ENCODE data around the gene PLEKHM3.
"Not testable (repeated sequence)": the region's sequence is repeated elsewhere in the genome, so short reads cannot be mapped to it uniquely, and the experiment has no call there.

PLEKHM3 gene

DNA sequence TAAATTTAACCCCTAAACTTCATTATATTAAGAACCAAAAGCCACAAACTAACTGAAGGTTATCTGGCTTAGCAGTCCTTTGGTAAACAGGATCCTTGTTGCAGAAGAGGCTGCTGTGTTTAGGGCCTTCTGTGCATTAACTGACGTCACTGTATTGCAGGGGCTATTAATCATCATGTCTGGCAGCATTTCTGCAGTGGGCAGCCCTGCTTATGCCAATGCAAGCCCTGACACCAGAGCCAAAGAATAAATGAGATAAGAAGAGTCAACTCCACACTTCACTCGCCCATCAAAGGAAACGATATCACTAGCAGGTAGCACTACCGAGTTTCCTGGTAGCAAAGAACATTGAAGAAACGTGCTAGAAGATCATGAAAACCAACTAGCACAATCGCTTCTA lies 110.6 kb downstream of the PLEKHM3 start:
- no peak for DNase-seq

DNA sequence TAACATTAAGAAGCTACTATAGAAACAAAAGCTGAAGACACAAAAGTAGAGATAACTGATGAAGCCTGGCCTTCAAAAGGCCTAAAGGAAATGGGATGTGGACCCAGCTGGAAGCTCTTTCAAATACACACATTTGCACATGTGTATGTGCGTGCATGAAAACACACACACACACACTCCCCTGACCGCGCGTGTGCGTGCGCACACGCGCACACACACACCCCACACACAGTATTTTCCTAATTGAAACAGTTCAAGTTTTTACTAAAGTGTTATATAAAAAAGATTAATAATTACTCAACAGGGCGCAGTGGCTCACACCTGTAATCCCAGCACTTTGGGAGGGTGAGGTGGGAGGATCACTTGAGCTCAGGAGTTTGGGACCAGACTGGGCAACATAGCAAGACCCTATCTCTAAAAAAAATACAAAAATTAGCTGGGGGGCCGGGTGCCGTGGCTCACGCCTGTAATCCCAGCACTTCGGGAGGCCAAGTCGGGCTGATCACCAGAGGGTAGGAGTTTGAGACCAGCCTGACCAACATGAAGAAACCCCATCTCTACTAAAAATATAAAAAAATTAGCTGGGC lies 111.5 kb downstream of the PLEKHM3 start:
- no peak for DNase-seq

DNA sequence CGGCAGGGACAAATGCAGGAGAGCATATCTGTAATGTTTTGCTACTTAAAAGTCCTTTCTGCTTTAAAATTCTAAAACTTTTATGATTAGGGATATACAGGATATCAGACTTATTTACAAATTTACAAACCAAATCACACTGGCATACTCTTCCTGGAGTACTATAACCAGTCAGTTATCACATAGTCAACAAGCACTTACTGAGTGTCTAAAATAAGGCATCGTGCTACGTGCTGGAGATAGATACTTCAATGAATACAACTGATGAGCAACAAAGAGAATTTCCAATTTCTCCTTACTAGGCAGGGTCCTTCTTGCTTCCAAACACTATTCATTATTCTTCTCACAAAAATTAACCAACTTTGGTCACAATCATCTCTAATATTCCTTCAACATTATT lies 113.5 kb downstream of the PLEKHM3 start:
- no peak for DNase-seq

DNA sequence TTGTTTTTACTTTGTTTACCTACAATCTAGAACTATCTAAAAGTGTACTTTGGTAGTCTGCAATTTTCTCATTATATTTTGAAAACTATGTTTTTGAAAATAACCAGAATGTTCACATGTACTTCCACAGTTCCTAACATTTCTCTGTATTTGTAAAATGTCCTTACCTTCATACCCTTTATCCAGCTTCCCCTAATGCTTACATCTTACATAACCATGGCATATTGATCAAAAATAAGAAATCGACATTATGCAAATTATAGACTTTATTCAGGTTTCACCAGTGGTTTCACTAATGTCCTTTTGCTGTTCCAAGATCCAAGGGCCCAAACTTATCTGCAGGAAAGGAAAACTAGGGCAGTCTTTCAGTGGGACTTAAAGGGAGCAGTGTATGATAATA lies 114.1 kb downstream of the PLEKHM3 start:
- DNase-seq: no peak

DNA sequence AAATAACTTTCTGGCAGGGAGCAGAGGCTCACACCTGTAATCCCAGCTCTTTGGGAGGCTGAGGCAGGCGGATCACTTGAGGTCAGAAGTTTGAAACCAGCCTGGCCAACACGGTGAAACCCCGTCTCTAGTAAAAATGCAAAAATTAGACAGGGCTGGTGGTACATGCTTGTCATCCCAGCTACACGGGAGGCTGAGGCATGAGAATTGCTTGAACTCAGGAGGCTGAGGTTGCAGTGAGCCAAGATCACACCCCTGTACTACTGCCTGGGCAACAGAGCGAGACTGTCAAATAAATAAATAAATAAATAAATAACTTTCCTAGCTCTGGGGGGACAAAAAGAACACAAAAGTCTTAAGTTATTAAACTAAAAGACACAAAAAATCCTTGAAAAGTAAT lies 118.8 kb downstream of the PLEKHM3 start:
- DNase-seq: not testable (repeated sequence)

DNA sequence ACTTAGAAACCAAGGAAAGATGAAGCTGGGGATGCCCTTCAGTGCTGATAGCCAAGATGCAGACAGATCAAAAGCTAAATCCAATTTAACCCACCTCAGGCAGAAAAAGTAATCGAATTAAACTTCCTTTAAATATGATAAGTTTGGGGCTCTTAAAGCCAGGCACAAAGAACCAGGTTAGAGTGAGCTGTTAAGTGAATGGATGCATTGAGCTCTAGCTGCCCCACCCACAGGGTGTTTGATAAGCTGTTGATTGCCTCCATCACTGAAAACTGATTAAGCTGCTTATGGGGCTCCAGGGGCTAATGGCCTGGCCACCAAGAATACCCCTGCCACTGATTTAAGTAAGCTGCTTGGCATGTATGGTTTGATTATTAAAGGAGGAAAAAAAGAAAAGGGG lies 119.8 kb downstream of the PLEKHM3 start:
- DNase-seq: no peak

DNA sequence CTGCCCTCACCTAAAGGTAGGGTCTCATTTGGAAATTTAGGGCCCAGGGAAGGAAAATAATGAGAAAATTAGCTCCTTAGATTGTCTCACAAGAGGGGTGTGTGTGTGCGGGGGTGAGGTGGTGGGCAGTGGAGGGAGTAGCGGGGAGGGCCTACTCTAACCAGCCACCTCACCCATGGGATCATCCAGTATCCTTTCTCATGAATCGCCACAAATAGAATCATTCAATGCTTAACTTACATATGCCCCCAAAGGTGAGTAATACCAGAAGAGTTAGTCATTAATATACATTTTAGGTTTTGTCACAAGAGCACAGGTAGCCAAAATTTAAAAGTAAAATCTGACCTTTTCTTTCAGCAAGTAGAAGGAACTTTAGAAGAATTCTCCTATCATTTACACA lies 122.1 kb downstream of the PLEKHM3 start:
- no peak for DNase-seq

DNA sequence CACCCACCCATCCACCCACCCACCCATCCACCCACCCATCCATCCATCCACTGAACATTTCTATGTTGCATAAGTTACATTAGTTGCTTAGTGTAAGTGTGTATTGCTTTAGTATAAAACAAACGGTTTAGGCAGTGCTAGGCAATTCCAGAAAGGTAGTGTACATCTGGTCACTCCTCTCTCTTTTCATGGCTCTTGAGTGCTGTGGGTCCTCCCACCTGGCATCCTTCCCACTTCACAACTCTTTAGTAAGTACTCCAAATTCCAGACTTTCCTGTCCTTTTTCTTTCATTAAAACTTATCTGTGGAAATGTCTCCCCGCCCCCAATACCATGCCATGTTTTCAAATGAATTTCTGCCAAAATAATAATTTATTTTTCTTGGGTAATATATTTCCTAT lies 122.5 kb downstream of the PLEKHM3 start:
- no peak for DNase-seq

DNA sequence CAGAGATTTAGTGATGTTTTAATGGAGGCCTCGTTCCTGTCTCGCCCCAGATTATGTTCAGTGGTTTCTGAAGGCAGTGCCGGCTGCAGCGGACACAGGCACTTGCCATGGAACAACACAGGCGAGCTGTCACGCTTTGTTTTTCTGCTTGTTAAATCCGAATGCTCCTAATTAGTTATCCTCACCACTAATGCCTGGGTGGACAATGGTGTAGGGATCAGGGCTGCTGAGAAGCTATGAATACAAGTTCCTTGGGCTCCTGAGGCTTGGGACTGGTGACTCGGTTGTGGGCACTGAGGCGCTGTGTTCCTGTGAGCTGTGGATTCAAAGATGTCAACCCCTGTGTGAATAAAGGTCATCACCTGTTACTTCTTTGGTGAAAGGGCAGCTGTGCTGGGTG lies 123.5 kb downstream of the PLEKHM3 start:
- no peak for DNase-seq

DNA sequence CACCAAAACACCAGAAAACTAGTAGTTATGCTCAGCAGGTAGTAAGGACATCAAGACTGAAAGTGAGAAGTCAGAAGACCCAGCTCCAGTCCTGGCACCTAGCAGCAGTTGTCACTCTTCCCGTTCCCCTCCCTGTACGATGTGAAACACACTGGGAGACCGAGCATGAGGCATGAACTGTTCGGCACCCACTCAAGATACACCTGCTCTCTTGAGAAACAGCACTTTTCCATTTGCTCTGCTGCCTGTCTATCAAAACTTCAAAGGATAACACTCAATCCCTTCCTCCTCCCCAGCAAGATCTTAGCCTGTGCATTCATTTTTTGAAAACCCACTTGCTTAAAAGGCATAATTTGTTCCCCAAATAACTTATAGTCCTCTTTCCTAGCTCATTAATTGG lies 123.9 kb downstream of the PLEKHM3 start:
- no peak for DNase-seq

DNA sequence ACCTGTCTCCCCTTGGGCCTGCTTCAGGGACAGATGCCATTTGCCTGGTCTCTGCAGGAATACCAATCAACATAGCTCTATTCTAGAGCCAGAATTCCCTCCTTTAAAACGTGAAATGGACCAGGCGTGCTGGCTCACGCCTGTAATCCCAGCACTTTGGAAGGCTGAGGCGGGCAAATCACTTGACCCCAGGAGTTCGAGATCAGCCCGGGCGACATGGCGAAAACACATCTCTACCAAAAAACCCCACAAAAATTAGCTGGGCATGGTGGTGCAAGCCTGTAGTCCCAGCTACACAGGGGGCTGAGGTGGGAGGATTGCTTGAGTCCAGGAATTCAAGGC lies 127.0 kb downstream of the PLEKHM3 start:
- no peak for DNase-seq

DNA sequence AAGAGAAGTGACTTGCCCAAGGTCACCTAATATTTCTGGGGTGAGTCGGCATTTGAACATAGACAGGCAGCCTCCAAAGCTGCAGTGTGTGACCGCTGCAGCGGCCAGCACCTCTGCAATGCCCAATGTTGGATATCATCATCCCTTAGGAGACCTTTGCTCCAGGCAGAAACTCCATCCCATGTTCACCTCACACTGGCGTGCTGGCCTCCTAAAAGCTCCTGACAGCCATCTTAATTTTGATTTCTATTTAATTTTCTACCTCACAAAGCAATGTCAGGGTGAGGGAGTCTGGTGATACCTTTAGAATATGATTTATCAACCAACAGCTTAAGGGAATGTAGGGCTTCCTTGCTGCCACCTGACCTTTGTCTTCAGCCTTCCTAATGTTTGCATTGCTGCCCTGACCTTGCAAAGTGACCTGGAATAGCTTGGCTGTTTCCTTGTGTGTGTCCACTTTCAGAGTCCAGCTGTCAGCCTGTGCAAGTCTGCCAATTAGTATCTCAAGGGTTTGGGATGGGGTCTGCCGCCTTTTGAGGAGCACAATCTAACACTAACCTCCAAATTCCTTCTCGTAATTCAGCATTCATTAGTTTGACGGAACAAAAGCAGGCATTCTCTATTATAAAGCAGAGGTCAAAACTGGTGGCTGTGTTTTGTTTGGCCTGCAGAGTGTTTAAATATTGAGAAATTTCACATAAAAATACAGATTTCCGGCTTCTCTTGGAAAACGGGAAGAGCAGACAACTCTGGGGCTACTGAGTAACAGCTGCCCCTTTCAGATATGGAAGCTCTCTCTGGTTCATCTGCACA lies 127.6 kb downstream of the PLEKHM3 start:
- no peak for DNase-seq

DNA sequence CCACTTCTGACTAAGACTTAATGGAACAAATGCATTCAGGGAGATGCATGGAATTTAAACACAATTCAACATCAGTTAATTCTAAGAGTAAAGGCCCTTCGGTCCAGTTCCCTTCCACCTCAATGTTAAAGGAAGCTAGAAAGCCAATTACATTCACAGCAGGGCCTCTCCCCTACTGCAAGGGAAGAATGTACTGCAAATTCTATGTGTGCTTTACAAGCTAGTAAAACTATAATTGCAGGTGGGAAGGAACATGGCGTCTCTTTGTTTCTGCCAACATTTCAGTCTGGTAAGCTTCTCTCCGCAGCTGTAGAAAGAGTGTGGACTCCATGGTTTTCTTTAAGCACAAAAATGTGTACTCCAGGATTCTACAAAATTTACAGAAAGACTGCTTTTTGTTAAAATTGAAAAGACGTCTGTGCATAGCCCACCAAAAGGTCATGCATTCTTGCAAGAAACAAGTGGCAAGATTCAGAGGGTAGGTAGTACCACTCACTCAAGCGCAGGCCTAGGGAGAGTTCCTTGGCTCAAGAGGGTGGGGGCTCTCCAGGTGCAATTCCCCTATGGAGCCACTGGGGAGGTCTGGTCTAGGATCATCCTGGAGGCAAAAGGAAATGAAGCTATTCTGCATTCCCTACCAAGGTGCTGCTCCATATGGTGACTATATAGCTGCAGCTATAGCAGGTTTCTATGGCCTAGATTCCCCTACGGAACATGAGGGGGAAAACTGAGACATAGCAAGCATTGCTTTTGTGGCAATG lies 128.6 kb downstream of the PLEKHM3 start:
- DNase-seq: no peak

DNA sequence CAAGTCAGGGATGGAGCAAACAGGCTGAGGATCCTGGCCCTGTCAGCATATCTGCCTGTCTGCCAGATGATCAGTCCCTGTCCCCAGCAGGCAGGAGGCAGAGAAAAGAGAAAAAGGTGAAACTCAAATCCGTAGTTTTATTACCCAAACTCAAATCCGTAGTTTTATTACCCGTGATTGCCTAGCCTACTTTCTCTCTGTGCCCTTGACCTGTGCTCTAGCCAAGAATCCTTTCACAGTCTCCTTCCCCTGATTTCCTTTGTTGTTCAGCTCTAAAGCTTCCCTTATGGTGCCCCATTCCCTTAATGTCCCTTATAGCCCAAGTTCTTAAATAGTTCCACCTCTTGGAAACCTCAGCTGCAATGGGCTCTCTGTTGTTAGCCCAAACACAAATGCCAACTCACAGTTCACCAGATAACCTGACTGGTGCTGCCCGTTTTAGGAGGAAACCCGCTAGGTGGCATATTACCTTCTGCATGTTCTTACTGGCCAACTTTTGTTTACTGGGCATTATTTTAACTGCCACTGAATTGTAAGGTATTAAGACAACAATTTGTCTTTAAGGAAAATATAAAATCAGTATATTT lies 130.0 kb downstream of the PLEKHM3 start:
- DNase-seq: no peak

DNA sequence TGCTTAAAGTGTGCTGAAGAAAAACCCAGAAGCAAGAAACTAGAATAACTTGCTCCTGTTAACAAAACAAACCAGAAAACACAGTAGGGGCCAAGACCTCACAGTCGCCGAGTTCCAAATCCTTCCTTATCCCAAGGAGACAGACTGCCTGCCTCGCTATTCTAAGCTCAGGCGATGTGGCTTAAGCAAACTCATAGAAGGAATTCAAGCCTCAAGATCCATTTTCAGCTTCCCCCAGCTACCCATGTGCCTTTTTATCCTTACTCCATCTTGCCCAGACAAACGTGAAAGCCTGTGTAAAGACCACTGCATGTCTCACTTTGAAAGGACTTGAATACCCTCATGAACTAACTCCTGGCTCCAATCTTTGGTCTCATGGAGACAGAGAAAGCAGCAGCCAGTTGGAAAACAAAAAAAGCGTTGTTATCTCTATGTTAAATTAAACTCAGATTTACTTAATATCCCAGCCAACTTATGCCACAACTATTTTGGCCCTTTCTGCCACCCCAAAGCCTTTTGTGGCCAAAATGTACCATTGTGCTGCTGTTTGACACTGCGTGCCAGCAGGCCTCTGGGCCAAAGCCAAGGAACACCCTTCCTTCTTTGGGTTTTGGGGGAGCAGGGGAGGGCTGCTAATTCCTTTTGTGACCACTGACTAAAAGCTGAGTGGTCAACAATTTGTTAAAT lies 132.5 kb downstream of the PLEKHM3 start:
- no peak for DNase-seq

DNA sequence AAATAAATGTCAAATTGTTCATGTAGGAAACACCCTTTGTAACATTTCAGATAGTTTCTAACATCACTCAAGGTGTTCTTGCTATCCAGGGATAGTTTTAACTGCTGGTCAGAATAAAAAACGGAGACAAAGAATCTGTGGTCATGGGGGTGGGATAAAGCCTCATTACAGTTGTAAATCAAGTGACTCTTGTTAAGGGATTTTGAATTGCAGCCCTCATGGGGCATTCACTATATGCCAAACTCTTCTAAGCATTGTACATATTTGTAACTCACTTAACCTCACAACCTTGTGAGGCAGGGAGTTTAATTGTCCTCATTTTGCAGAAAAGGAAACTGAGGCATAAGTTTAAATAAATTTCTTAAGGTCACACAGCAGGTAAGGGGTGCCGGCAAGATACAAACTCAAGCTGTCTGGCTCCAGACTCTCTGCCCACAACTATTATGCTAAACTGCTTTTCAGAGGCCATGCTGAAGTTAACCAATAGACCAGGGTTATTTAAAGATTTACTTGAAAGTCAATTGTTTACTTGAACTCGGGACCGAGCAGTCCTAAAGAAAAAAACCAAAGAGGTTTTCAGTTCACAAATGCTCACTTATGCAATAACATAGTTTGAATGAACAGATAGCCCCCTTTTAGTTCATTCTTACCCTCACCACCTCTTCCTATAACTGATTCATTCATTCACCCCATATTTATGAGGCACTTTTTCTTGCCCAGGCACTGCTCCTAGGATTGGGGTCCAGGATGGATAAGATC lies 134.1 kb downstream of the PLEKHM3 start:
- DNase-seq: no peak

DNA sequence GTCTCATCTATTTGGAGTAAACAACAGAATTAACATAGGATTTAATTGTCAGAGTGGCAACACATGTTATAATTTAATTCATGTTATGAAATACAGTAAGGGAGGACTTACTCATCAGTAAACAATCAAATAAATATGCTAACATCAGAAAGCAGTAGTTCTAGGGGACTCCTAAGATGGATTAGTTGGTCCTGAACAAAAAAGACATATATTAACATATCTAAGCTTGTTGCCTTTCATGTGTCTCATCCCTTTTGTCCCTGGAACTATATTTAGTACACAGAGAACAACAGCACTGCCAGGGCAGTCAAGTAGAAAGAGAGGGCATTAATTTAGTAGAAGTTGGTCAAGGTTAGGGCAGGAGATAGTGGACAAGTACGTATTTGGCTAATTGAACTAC lies 137.8 kb downstream of the PLEKHM3 start:
- DNase-seq: no peak

DNA sequence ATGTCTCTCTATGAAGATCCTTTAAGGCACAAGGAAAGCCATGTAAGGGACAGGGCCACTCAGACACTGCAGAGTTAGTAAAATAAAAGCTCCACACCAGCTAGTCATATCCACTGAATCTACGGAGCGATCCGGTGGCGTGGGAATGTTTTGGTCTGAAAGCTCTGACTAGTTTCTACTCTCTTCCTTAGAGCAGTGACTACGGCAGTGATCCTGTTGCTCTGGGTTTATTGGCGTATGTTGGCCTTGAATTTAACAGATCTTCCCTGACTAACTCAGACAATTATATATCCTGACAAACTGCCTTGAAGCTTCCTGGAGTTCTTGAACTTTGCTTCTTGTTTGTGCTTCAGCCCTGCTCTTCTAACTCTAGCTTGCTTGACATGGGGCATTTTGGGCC lies 140.3 kb downstream of the PLEKHM3 start:
- no peak for DNase-seq

DNA sequence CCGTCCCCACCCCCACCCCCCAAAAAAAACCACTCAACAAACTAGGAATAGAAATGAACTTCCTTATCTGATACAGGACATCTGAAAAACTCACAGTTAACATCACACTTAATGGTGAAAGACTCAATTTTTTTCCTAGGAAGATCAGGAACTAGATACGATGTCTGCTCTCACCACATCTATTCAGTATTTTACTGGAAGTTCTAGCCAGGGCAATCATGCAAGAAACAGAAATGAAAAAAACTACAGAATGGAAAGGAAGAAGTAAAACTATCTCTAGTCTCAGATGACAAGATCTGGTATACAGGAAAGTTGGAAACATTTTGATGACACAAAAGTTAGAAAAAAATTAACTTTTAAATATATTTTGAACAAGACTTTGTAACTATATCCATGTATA lies 141.2 kb downstream of the PLEKHM3 start:
- no peak for DNase-seq

DNA sequence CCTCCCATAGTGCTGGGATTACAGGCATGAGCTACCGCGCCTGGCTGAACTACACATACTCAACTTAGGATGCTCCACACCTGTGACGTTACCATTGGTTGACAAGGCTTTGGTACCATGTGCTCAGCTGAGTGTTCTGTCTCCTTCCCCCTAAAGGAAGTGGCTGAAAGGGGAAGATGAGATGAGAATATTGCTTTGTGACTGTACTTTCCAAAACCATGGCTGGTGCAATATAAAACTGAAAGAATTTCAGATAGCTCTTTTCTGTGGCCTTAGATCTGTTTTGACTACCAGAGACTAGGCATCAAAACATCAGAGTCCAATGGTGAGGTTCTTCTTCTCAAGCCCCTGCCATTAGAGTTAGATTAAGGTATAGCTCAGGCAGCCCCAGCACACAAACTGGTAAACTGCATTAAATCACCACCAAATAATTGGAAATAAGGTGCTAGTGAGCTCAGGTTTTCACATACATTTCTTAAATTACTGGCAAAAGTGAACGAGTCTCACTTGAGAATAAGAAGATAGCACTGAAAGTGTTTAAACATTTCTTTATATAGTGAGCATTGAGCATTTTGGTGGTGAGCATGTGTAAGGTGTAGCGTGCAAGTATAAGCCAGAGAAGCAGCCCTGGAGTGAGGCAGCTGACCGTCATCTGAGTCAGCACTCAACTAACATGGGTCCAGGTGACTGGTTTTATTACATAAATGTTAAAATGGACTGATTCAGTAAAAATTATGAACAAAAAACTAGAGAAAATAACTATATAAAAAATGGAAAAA lies 142.1 kb downstream of the PLEKHM3 start:
- DNase-seq: no peak

DNA sequence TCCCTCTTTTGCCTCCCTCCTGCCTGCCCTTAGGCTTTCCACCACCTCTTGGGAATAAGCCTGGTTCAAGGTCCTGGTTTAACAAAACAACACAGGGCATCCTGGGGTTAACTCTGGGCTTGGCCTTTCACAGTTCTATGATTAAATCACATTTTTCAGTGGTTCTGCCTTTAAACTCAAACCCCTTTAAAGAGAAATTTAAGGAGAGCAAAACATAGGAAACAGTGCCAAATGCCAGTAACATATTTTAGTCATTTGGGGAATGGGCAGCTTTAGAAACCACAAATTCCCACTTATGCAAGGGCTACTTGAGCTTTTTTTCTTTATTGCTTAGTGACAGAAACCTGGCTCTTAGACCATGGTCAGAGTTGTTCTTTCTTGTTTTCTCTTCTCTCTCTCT lies 143.4 kb downstream of the PLEKHM3 start:
- DNase-seq: no peak

DNA sequence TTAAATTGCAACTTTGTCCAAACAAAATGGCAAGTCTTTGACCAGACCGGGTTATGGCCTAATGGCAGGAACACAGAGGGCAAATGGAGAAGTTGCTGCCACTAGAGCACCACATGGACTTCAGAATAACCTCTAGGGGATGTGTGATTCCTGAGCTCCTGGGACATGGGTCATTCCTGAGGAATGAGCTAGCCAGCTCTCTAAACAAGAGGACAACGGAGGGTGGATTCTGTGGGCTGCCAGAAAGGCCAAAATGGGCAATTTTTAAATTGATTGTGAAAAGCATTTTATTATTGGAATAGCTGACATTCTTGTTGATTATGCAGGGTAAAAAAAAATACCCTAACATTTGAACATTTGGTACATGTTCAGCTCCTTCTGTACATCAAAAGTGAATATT lies 145.8 kb downstream of the PLEKHM3 start:
- no peak for DNase-seq
